ENCODE measurements around the gene IL7R. TPM values are rescaled to one million over a fixed set of nuclear protein-coding genes. Genes with fewer than 3 reads are reported as not detected.

Gene IL7R
- total RNA-seq, 1 experiment from 2014 or later, result 0.98 TPM

DNA sequence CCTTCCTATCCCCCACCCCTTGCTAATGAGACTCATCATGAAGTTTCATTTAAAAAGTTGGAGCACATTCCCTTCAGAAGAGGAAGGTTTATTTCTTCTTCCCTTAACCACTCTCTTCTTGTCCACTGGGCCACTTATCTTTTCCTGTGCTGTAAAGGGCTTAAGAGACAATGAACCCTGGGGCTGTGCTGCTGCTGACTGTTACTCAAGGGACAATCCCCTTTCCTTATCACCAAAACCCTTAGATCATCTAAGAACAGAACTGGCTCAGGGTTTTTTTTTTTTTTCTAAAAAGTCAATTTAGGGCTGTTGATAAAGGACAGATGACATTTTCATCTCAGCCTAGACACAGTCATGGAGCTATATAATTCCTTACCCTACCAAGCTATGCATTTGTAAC, 52.1 kb downstream of the IL7R start:
- Histone ChIP-seq H4K20me1 (ENCODE audit: insufficient read depth) (no peaks in the 10 kb centered on the region), H2AFZ (ENCODE audit: low read depth, low read length, poor library complexity, severe bottlenecking) (no peak overlapping the region), H3K27ac (ENCODE audit: low read depth, low read length) (no peak overlapping the region), H3K9me2 (ENCODE audit: insufficient read depth) (no peaks in the 10 kb centered on the region), H3K79me2 (ENCODE audit: insufficient read depth, low read length) (no peaks in the 10 kb centered on the region), H3K36me3 (ENCODE audit: control insufficient read depth in 1 of 2, insufficient read depth in 2 of 2, low read length in 2 of 2) (no peaks in the 10 kb centered on the region), H3K4me2 (ENCODE audit: low read length) (no peak overlapping the region), H3K4me1 (ENCODE audit: control insufficient read depth in 1 of 2, insufficient read depth in 2 of 2, low read length in 2 of 2) (no peaks in the 10 kb centered on the region), H3K9me3 (ENCODE audit: control insufficient read depth in 1 of 2, insufficient read depth in 1 of 2, low read depth in 1 of 2, low read length in 2 of 2) (no peaks in the 10 kb centered on the region), H3K9ac (ENCODE audit: low read length) (no peak overlapping the region), H3K27me3 (ENCODE audit: insufficient read depth, low read length) (peaks cover 4% of the 10 kb centered on the region; the same call in 1 of the 2 replicates), H3K4me3 (replicated peaks in 1 of 2; ENCODE audit: low read depth in 1 of 2, low read length in 2 of 2) (no peak overlapping the region)
- no peak for TF ChIP-seq ZNF274 (IDR thresholded peaks at IDR 0.05; ENCODE audit: low read depth, low read length)
- no peak for TF ChIP-seq EGR1 (IDR thresholded peaks at IDR 0.05; ENCODE audit: low read depth)
- TF ChIP-seq TCF7L2 (IDR thresholded peaks at IDR 0.05; ENCODE audit: borderline replicate concordance, extremely low read depth, insufficient read depth, insufficient read length), result no peak
- no peak for TF ChIP-seq REST (IDR thresholded peaks at IDR 0.05; ENCODE audit: low read depth)
- no peak for TF ChIP-seq RAD21 (IDR thresholded peaks at IDR 0.05; ENCODE audit: low read depth)
- no peak for TF ChIP-seq CEBPB (IDR thresholded peaks at IDR 0.05; ENCODE audit: low read depth)
- TF ChIP-seq JUND (IDR thresholded peaks at IDR 0.05), result no peak
- no peak for TF ChIP-seq ZFX (IDR thresholded peaks at IDR 0.05)
- TF ChIP-seq, protein P1, sequence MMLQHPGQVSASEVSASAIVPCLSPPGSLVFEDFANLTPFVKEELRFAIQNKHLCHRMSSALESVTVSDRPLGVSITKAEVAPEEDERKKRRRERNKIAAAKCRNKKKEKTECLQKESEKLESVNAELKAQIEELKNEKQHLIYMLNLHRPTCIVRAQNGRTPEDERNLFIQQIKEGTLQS (IDR thresholded peaks at IDR 0.05), result no peak
- TF ChIP-seq YY1 (IDR thresholded peaks at IDR 0.05; ENCODE audit: extremely low read depth, insufficient replicate concordance, low read depth, low read length), result no peak
- TF ChIP-seq ZBTB33 (IDR thresholded peaks at IDR 0.05; ENCODE audit: extremely low read depth, insufficient replicate concordance, low read length), result no peak
- no peak for TF ChIP-seq CTCF (IDR thresholded peaks at IDR 0.05 in 2 of 3, conservative IDR thresholded peaks at IDR 0.05 in 1 of 3; ENCODE audit: borderline replicate concordance in 1 of 3, insufficient read depth in 1 of 3, low read depth in 2 of 3, low read length in 2 of 3)
- RAD21 ChIA-PET (ENCODE audit: low non-redundant PET in 1 of 2, low total read pairs in 2 of 2, uncharacterized antibody in 2 of 2, unreplicated experiment in 2 of 2), result no interaction called here
- no peak for ATAC-seq
- DNase-seq (ENCODE audit: low read depth, low spot score), result no peak
- POLR2A ChIA-PET, result no interaction called here
- intact Hi-C loops (cut with micrococcal nuclease), result no loop called here
- CTCF ChIA-PET, result no interaction called here
- BruUV-seq (replicated peaks), result no TSS peak

All from HCT116 (cell line).